Neuron (in vitro differentiated cells): ENCODE data around the gene GPC6.

Experiments
- H2AFZ ChIP-seq: one replicate; pipeline ENCODE4 v1.6.1; 2013; ENCODE audit warnings: low read depth, mild to moderate bottlenecking, inconsistent platforms, low read length, moderate library complexity
- H3K27me3 ChIP-seq: one replicate; pipeline ENCODE4 v1.6.1; 2013; ENCODE audit warnings: low read length; ENCODE audit not compliant: insufficient read depth
- H3K36me3 ChIP-seq: one replicate; pipeline ENCODE4 v1.6.1; 2013; ENCODE audit warnings: low read length; ENCODE audit not compliant: insufficient read depth
- H3K4me1 ChIP-seq: one replicate; pipeline ENCODE4 v1.6.1; 2013; ENCODE audit warnings: low read length; ENCODE audit not compliant: insufficient read depth
- H3K4me3 ChIP-seq: 2 replicates; pipeline ENCODE4 v1.5.1; 2013; ENCODE audit warnings: mild to moderate bottlenecking, low read length, moderate library complexity
- H3K9me3 ChIP-seq: one replicate; pipeline ENCODE4 v1.6.1; 2013; ENCODE audit warnings: low read length

The GPC6 gene

GRCh38 chr13:94112731-94113130 is 886.1 kb downstream of the GPC6 start:
- H3K9me3 ChIP-seq: no peaks in the 10 kb centered on the region
- H3K4me1 ChIP-seq: no peaks in the 10 kb centered on the region
- H2AFZ ChIP-seq: no peak overlapping the region
- H3K4me3 ChIP-seq: no peak overlapping the region
- no peaks in the 10 kb centered on the region for H3K36me3 ChIP-seq
- H3K27me3 ChIP-seq: no peaks in the 10 kb centered on the region

- H2AFZ ChIP-seq: no peak overlapping the region
- no peaks in the 10 kb centered on the region for H3K27me3 ChIP-seq
- H3K36me3 ChIP-seq: no peaks in the 10 kb centered on the region
- H3K4me3 ChIP-seq: no peak overlapping the region
- H3K9me3 ChIP-seq: no peaks in the 10 kb centered on the region
- H3K4me1 ChIP-seq: no peaks in the 10 kb centered on the region
Measured at GRCh38 chr13:94113245-94113644, 886.6 kb downstream of the GPC6 start.

GRCh38 chr13:94114166-94114565 is 887.6 kb downstream of the GPC6 start:
- Histone ChIP-seq H2AFZ (no peak overlapping the region), H3K36me3 (no peaks in the 10 kb centered on the region), H3K4me1 (no peaks in the 10 kb centered on the region), H3K4me3 (no peak overlapping the region), H3K27me3 (no peaks in the 10 kb centered on the region), H3K9me3 (no peaks in the 10 kb centered on the region)

GRCh38 chr13:94115054-94115453 is 888.4 kb downstream of the GPC6 start:
- Histone ChIP-seq H2AFZ (no peak overlapping the region), H3K36me3 (no peaks in the 10 kb centered on the region), H3K4me3 (no peak overlapping the region), H3K9me3 (no peaks in the 10 kb centered on the region), H3K4me1 (no peaks in the 10 kb centered on the region), H3K27me3 (no peaks in the 10 kb centered on the region)

- no peaks in the 10 kb centered on the region for H3K27me3 ChIP-seq
- no peaks in the 10 kb centered on the region for H3K9me3 ChIP-seq
- H2AFZ ChIP-seq: no peak overlapping the region
- no peaks in the 10 kb centered on the region for H3K36me3 ChIP-seq
- H3K4me1 ChIP-seq: no peaks in the 10 kb centered on the region
- no peak overlapping the region for H3K4me3 ChIP-seq
Measured at GRCh38 chr13:94119360-94119936, 892.8 kb downstream of the GPC6 start.

GRCh38 chr13:94120878-94121277 is 894.3 kb downstream of the GPC6 start:
- Histone ChIP-seq H2AFZ (no peak overlapping the region), H3K27me3 (no peaks in the 10 kb centered on the region), H3K4me1 (no peaks in the 10 kb centered on the region), H3K9me3 (no peaks in the 10 kb centered on the region), H3K4me3 (no peak overlapping the region), H3K36me3 (no peaks in the 10 kb centered on the region)

- no peak overlapping the region for H2AFZ ChIP-seq
- H3K4me3 ChIP-seq: no peak overlapping the region
- no peaks in the 10 kb centered on the region for H3K36me3 ChIP-seq
- no peaks in the 10 kb centered on the region for H3K9me3 ChIP-seq
- no peaks in the 10 kb centered on the region for H3K4me1 ChIP-seq
- H3K27me3 ChIP-seq: no peaks in the 10 kb centered on the region
Measured at GRCh38 chr13:94121686-94122085, 895.1 kb downstream of the GPC6 start.

- no peaks in the 10 kb centered on the region for H3K27me3 ChIP-seq
- no peak overlapping the region for H3K4me3 ChIP-seq
- no peaks in the 10 kb centered on the region for H3K9me3 ChIP-seq
- H3K36me3 ChIP-seq: no peaks in the 10 kb centered on the region
- H2AFZ ChIP-seq: no peak overlapping the region
- no peaks in the 10 kb centered on the region for H3K4me1 ChIP-seq
Measured at GRCh38 chr13:94122300-94122915, 895.8 kb downstream of the GPC6 start.

- no peaks in the 10 kb centered on the region for H3K36me3 ChIP-seq
- H3K9me3 ChIP-seq: no peaks in the 10 kb centered on the region
- no peaks in the 10 kb centered on the region for H3K27me3 ChIP-seq
- H3K4me1 ChIP-seq: no peaks in the 10 kb centered on the region
- no peak overlapping the region for H2AFZ ChIP-seq
- no peak overlapping the region for H3K4me3 ChIP-seq
Measured at GRCh38 chr13:94123557-94123956, 897.0 kb downstream of the GPC6 start.

GRCh38 chr13:94128430-94128829 is 901.8 kb downstream of the GPC6 start:
- Histone ChIP-seq H3K4me3 (no peak overlapping the region), H3K36me3 (no peaks in the 10 kb centered on the region), H3K4me1 (no peaks in the 10 kb centered on the region), H3K27me3 (no peaks in the 10 kb centered on the region), H2AFZ (no peak overlapping the region), H3K9me3 (no peaks in the 10 kb centered on the region)

GRCh38 chr13:94129490-94129894 is 902.9 kb downstream of the GPC6 start:
- Histone ChIP-seq H3K4me3 (no peak overlapping the region), H2AFZ (no peak overlapping the region), H3K9me3 (no peaks in the 10 kb centered on the region), H3K27me3 (no peaks in the 10 kb centered on the region), H3K36me3 (no peaks in the 10 kb centered on the region), H3K4me1 (no peaks in the 10 kb centered on the region)

GRCh38 chr13:94138831-94139230 is 912.2 kb downstream of the GPC6 start:
- Histone ChIP-seq H3K36me3 (no peaks in the 10 kb centered on the region), H2AFZ (no peak overlapping the region), H3K4me3 (no peak overlapping the region), H3K4me1 (peaks cover 3% of the 10 kb centered on the region), H3K9me3 (no peaks in the 10 kb centered on the region), H3K27me3 (no peaks in the 10 kb centered on the region)

GRCh38 chr13:94139393-94139995 is 912.9 kb downstream of the GPC6 start:
- Histone ChIP-seq H3K4me1 (peaks cover 9% of the 10 kb centered on the region), H3K9me3 (no peaks in the 10 kb centered on the region), H3K4me3 (no peak overlapping the region), H3K27me3 (no peaks in the 10 kb centered on the region), H2AFZ (no peak overlapping the region), H3K36me3 (no peaks in the 10 kb centered on the region)

GRCh38 chr13:94140027-94140426 is 913.4 kb downstream of the GPC6 start:
- Histone ChIP-seq H2AFZ (no peak overlapping the region), H3K4me3 (no peak overlapping the region), H3K36me3 (no peaks in the 10 kb centered on the region), H3K4me1 (peaks cover 9% of the 10 kb centered on the region), H3K27me3 (no peaks in the 10 kb centered on the region), H3K9me3 (no peaks in the 10 kb centered on the region)
